Adrenal gland (tissue), 12 donors: ENCODE data around the gene WDCP. TPM values are rescaled to one million over a fixed set of nuclear protein-coding genes. Genes with fewer than 3 reads are reported as not detected.

Source experiments
- DNase-seq, 7 donors: peaks; one replicate each; pipeline ENCODE4 v3.0.0-alpha.2; 2019 to 2020
- H3K27ac ChIP-seq, 5 donors: fragments of 200-600 bp; sonication (generic) in 4 of 5; 1 replicate in 3 of 5; 2 replicates in 2 of 5; pipeline versions ENCODE4 v1.5.1 to v1.8.0; 2016 to 2020; ENCODE audit warnings: mild to moderate bottlenecking in 1 of 5
- H3K27me3 ChIP-seq: fragments of 200-600 bp; 2 replicates; pipeline ENCODE4 v1.8.0; 2021
- H3K36me3 ChIP-seq, 2 donors: fragments of 200-600 bp; replicated peaks in 1 of 2; 1 replicate in 1 of 2; 2 replicates in 1 of 2; pipeline versions ENCODE4 v1.5.1 to v1.8.0; 2018 to 2022
- H3K4me1 ChIP-seq, 2 donors: fragments of 200-600 bp; replicated peaks in 1 of 2; 1 replicate in 1 of 2; 2 replicates in 1 of 2; pipeline versions ENCODE4 v1.5.1 to v1.8.0; 2018 to 2021
- H3K4me3 ChIP-seq, 4 donors: fragments of 200-600 bp; sonication (generic) in 3 of 4; one replicate each; pipeline ENCODE4 v1.5.1; 2016 to 2018
- H3K9me3 ChIP-seq, 3 donors: fragments of 200-600 bp; sonication (generic) in 1 of 3; replicated peaks in 1 of 3; 1 replicate in 2 of 3; 2 replicates in 1 of 3; pipeline versions ENCODE4 v1.5.1 to v1.8.0; 2016 to 2021
- CTCF ChIP-seq, 6 experiments: fragments of 450-650 bp in 4 of 6; fragments of 200-600 bp in 2 of 6; sonication (generic) in 1 of 6; IDR thresholded peaks; 1 replicate in 5 of 6; 2 replicates in 1 of 6; pipeline versions ENCODE4 v1.5.1 to v1.8.0; 2016 to 2021; ENCODE audit warnings: antibody characterized with exemption in 6 of 6, mild to moderate bottlenecking in 2 of 6, moderate library complexity in 1 of 6
- POLR2A ChIP-seq, 2 donors: fragments of 450-650 bp; IDR thresholded peaks; one replicate each; pipeline ENCODE4 v1.6.1; 2017; ENCODE audit warnings: antibody characterized with exemption in 2 of 2, mild to moderate bottlenecking in 2 of 2, moderate library complexity in 1 of 2
- WGBS, 4 donors: extraction: QIAGEN DNeasy Blood & Tissue Kit in 2 of 4; methylation state at CpG; one replicate each; pipeline versions ENCODE4 v1.1.5 to v1.1.7; 2013 to 2017; 5-methylcytosine and 5-hydroxymethylcytosine counted together
- intact Hi-C, 2 donors: fragments of 100-400 bp; cut with DNase I; formaldehyde crosslinking; loops; one replicate each; pipeline versions ENCODE4 v1.14.1 to v1.15.0; 2022 to 2023
- polyA plus RNA-seq, 3 donors: library from polyadenylated mRNA; stranded (reverse); fragments of 200-250 nt in 2 of 3; fragments of 350-450 nt in 1 of 3; fragmentation: Illumina TruSeq in 1 of 3; extraction: RNeasy Lipid Tissue Mini Kit (QIAGEN cat#74804) in 1 of 3; gene quantifications; one replicate each; pipeline ENCODE4 v1.2.3, GENCODE V29; 2013 to 2014
- total RNA-seq, 9 donors: library from RNA; depleted of rRNA in 4 of 9; stranded (reverse); fragments of >200 nt in 4 of 9; fragments of 120-200 nt in 1 of 9; fragmentation: NEBNext Ultra II Directional in 1 of 9; extraction: Animal tissue kit (Norgen Biotek cat#: 25700) in 1 of 9; gene quantifications; one replicate each; pipeline versions ENCODE4 v1.1.0 to v1.2.4, GENCODE V29; 2013 to 2023
- donor health status: healthy with polysubstance abuse.
- donor health status: Bipolar disorder and iron deficiency.
- donor health status: DM: yes; HTN: yes; CAD: no.
- donor health status: DM: no; HTN: no; CAD: no.
- donor health status: DM: no; HTN: no; CAD: no.
- donor health status: DM: yes; HTN: yes; CAD: no.

Gene WDCP
- total and polyA plus RNA-seq, 12 donors, result 1.9 to 18.0 (median 11.0) TPM

- TF ChIP-seq CTCF (IDR thresholded peaks at IDR 0.05), result no peak
- no peak for TF ChIP-seq POLR2A (IDR thresholded peaks at IDR 0.05)
- H3K4me1 ChIP-seq, result no peaks in the 10 kb centered on the region
- H3K27ac ChIP-seq, result no peak overlapping the region
- H3K27me3 ChIP-seq, result no peaks in the 10 kb centered on the region
- 77 to 82% (median 80%) methylated on average over 3 to 4 of the region's 4 CpGs for WGBS, 4 donors
- no peak overlapping the region for H3K4me3 ChIP-seq
- H3K9me3 ChIP-seq, result no peaks in the 10 kb centered on the region
- intact Hi-C loops, result no loop called here
- peak in 1 of 7 donors; percentile 14 for DNase-seq
- no peaks in the 10 kb centered on the region for H3K36me3 ChIP-seq
Observed at GRCh38 chr2:24058564-24059271, 11.5 kb upstream of the WDCP start.

GRCh38 chr2:24055750-24056149 lies 8.6 kb upstream of the WDCP start:
- TF ChIP-seq CTCF (IDR thresholded peaks at IDR 0.05), result no peak
- no peak for TF ChIP-seq POLR2A (IDR thresholded peaks at IDR 0.05)
- WGBS, 4 donors, result 82 to 95% (median 90%) methylated on average over 6 of the region's 6 CpGs
- Histone ChIP-seq H3K27me3 (no peaks in the 10 kb centered on the region), H3K4me3 (no peak overlapping the region), H3K27ac (no peak overlapping the region), H3K9me3 (no peaks in the 10 kb centered on the region), H3K36me3 (no peaks in the 10 kb centered on the region), H3K4me1 (no peaks in the 10 kb centered on the region)
- intact Hi-C loops, result no loop called here
- no peak for DNase-seq

GRCh38 chr2:24054366-24055010 lies 7.3 kb upstream of the WDCP start:
- 76 to 86% (median 83%) methylated on average over 8 of the region's 8 CpGs for WGBS, 4 donors
- H3K9me3 ChIP-seq, result no peaks in the 10 kb centered on the region

More at GRCh38 chr2:24054366-24055010, 7.3 kb upstream of the WDCP start:
- intact Hi-C loops, result no loop called here
- peak in 1 of 7 donors; percentile 48 for DNase-seq
- Histone ChIP-seq H3K27ac (no peak overlapping the region), H3K36me3 (no peaks in the 10 kb centered on the region), H3K4me1 (no peaks in the 10 kb centered on the region), H3K27me3 (no peaks in the 10 kb centered on the region), H3K4me3 (no peak overlapping the region)
- TF ChIP-seq POLR2A (IDR thresholded peaks at IDR 0.05), result no peak
- TF ChIP-seq CTCF (IDR thresholded peaks at IDR 0.05), result no peak
